Measurements from ENCODE around the gene VPS4A. TPM values are rescaled to one million over a fixed set of nuclear protein-coding genes. Genes with fewer than 3 reads are reported as not detected.
"Not testable (repeated sequence)": the region's sequence is repeated elsewhere in the genome, so short reads cannot be mapped to it uniquely, and the experiment has no call there.

The VPS4A gene
- total RNA-seq, 1 donor from 2014 or later, result 21.2 TPM

GRCh38 chr16:69285240-69285639 is 25.9 kb upstream of the VPS4A start:
- Mint-ChIP-seq H3K36me3 (ENCODE audit: insufficient read depth) (peaks cover 7% of the 10 kb centered on the region), H3K27me3 (no peaks in the 10 kb centered on the region), H3K9me3 (ENCODE audit: low read depth) (no peaks in the 10 kb centered on the region), H3K4me1 (ENCODE audit: low read depth) (peaks cover 1% of the 10 kb centered on the region), H3K27ac (no peak overlapping the region), H3K4me3 (ENCODE audit: low read depth) (no peak overlapping the region)
- TF ChIP-seq, protein P1, sequence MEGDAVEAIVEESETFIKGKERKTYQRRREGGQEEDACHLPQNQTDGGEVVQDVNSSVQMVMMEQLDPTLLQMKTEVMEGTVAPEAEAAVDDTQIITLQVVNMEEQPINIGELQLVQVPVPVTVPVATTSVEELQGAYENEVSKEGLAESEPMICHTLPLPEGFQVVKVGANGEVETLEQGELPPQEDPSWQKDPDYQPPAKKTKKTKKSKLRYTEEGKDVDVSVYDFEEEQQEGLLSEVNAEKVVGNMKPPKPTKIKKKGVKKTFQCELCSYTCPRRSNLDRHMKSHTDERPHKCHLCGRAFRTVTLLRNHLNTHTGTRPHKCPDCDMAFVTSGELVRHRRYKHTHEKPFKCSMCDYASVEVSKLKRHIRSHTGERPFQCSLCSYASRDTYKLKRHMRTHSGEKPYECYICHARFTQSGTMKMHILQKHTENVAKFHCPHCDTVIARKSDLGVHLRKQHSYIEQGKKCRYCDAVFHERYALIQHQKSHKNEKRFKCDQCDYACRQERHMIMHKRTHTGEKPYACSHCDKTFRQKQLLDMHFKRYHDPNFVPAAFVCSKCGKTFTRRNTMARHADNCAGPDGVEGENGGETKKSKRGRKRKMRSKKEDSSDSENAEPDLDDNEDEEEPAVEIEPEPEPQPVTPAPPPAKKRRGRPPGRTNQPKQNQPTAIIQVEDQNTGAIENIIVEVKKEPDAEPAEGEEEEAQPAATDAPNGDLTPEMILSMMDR (IDR thresholded peaks at IDR 0.05; ENCODE audit: unreplicated experiment), result no peak
- no peak for DNase-seq (ENCODE audit: low spot score, unreplicated experiment)

- Mint-ChIP-seq H3K36me3 (ENCODE audit: insufficient read depth) (peaks cover 5% of the 10 kb centered on the region), H3K27ac (peak overlapping the region; percentile 20), H3K27me3 (no peaks in the 10 kb centered on the region), H3K4me1 (ENCODE audit: low read depth) (peaks cover 1% of the 10 kb centered on the region), H3K4me3 (ENCODE audit: low read depth) (no peak overlapping the region), H3K9me3 (ENCODE audit: low read depth) (no peaks in the 10 kb centered on the region)
- no peak for DNase-seq (ENCODE audit: low spot score, unreplicated experiment)
- TF ChIP-seq, protein P1 (IDR thresholded peaks at IDR 0.05; ENCODE audit: unreplicated experiment), result peak; percentile 76
Observed at GRCh38 chr16:69286941-69287713, 24.0 kb upstream of the VPS4A start.

- H3K4me1 Mint-ChIP-seq (ENCODE audit: low read depth); H3K9me3 Mint-ChIP-seq (ENCODE audit: low read depth); H3K36me3 Mint-ChIP-seq (ENCODE audit: insufficient read depth); H3K4me3 Mint-ChIP-seq (ENCODE audit: low read depth); H3K27ac Mint-ChIP-seq; DNase-seq (ENCODE audit: low spot score, unreplicated experiment); H3K27me3 Mint-ChIP-seq: not testable (repeated sequence)
Observed at GRCh38 chr16:69291657-69292056, 19.5 kb upstream of the VPS4A start.

GRCh38 chr16:69293401-69293800 is 17.7 kb upstream of the VPS4A start:
- Mint-ChIP-seq H3K27ac (no peak overlapping the region), H3K4me1 (ENCODE audit: low read depth) (no peaks in the 10 kb centered on the region), H3K27me3 (no peaks in the 10 kb centered on the region), H3K36me3 (ENCODE audit: insufficient read depth) (peaks cover 7% of the 10 kb centered on the region), H3K9me3 (ENCODE audit: low read depth) (no peaks in the 10 kb centered on the region), H3K4me3 (ENCODE audit: low read depth) (no peak overlapping the region)
- TF ChIP-seq, protein P1 (IDR thresholded peaks at IDR 0.05; ENCODE audit: unreplicated experiment), result no peak
- DNase-seq (ENCODE audit: low spot score, unreplicated experiment), result no peak

GRCh38 chr16:69294051-69294450 is 17.1 kb upstream of the VPS4A start:
- no peak overlapping the region for H3K27ac Mint-ChIP-seq
- no peak overlapping the region for H3K4me3 Mint-ChIP-seq (ENCODE audit: low read depth)
- DNase-seq (ENCODE audit: low spot score, unreplicated experiment), result no peak
- no peaks in the 10 kb centered on the region for H3K27me3 Mint-ChIP-seq
- H3K4me1 Mint-ChIP-seq (ENCODE audit: low read depth), result no peaks in the 10 kb centered on the region
- H3K9me3 Mint-ChIP-seq (ENCODE audit: low read depth), result no peaks in the 10 kb centered on the region
- H3K36me3 Mint-ChIP-seq (ENCODE audit: insufficient read depth), result peaks cover 7% of the 10 kb centered on the region
- TF ChIP-seq, protein P1 (IDR thresholded peaks at IDR 0.05; ENCODE audit: unreplicated experiment), result no peak

DNA sequence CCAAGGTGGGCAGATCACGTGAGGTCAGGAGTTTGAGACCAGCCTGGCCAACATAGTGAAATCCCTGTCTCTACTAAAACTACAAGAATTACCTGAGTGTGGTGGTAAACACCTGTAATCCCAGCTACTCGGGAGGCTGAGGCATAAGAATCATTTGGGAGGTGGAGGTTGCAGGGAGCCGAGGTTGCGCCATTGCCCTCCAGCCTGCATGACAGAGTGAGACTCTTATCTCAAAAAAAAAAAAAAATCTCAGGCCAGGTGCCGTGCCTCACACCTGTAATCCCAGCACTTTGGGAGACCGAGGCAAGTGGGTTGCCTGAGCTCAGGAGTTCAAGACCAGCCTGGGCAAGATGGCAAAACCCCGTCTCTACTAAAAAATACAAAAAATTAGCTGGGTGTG is 14.4 kb upstream of the VPS4A start:
- H3K36me3 Mint-ChIP-seq (ENCODE audit: insufficient read depth), result peaks cover 11% of the 10 kb centered on the region
- not testable (repeated sequence) for H3K27ac Mint-ChIP-seq; H3K9me3 Mint-ChIP-seq (ENCODE audit: low read depth); H3K4me3 Mint-ChIP-seq (ENCODE audit: low read depth); H3K4me1 Mint-ChIP-seq (ENCODE audit: low read depth); DNase-seq (ENCODE audit: low spot score, unreplicated experiment); H3K27me3 Mint-ChIP-seq
